ENCODE measurements around the gene MARCHF6. TPM values are rescaled to one million over a fixed set of nuclear protein-coding genes. Genes with fewer than 3 reads are reported as not detected.

The MARCHF6 gene
- total and polyA plus RNA-seq, 2 of the 8 experiments (the other 6 are each of a cell fraction or from before 2014, with no cell fraction given) = 93.1 to 118 TPM

DNA sequence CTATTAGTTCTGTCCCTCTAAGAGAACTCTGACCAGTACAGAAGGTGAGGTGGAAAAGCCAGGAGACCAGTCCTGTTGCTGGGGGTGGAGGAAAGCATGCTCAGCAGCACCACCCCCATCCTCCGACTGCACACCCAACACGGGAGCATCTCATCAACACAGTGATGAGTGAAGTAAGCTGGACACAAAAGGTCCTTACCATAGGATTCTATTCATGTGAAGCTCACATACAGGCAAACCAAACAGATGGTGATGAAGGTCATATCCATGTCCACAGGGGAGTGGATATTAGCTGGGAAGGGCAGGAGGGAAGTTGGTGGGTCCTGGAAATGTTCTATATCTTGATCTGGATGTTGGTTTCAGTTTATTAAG lies 14.8 kb upstream of the MARCHF6 start:
- Histone ChIP-seq H2AFZ (ENCODE audit: low read length) (no peak overlapping the region), H3K56ac (replicated peaks; ENCODE audit: insufficient read length, low read depth, low read length) (no peak overlapping the region), H2BK15ac (ENCODE audit: low read length) (no peak overlapping the region), H4K91ac (replicated peaks; ENCODE audit: insufficient read length, low read length) (no peak overlapping the region), H3K79me1 (ENCODE audit: low read depth, low read length) (no peaks in the 10 kb centered on the region), H3K4ac (replicated peaks; ENCODE audit: insufficient read length, low read depth, low read length) (no peak overlapping the region), H3K27ac (ENCODE audit: low read depth, low read length) (no peak overlapping the region), H2BK5ac (ENCODE audit: low read depth, low read length) (no peak overlapping the region), H3K4me2 (ENCODE audit: insufficient read depth in 1 of 2, low read depth in 2 of 2, low read length in 2 of 2) (0 out of 4 replicates have a peak overlapping the region, but pooled peaks of 1 of the 2 experiments have one; percentile 23), H4K20me1 (replicated peaks in 1 of 2; ENCODE audit: control insufficient read depth in 1 of 2, insufficient read depth in 2 of 2, low read length in 2 of 2) (no peaks in the 10 kb centered on the region), H4K8ac (ENCODE audit: extremely low read depth, insufficient read depth, low read length) (no peak overlapping the region), H2BK120ac (replicated peaks; ENCODE audit: low read depth, low read length) (no peak overlapping the region), H3K23ac (ENCODE audit: insufficient read length) (no peak overlapping the region), H2AK5ac (ENCODE audit: low read depth, low read length) (no peak overlapping the region), H3K14ac (ENCODE audit: insufficient read length) (no peak overlapping the region), H3K9ac (replicated peaks in 1 of 4; ENCODE audit: extremely low read depth in 1 of 4, low read depth in 3 of 4, low read length in 3 of 4) (no peak overlapping the region), H3K4me1 (replicated peaks in 1 of 4; ENCODE audit: control insufficient read depth in 3 of 4, insufficient read depth in 4 of 4, low read length in 3 of 4) (peaks cover 0 to 14% (median 6%) of the 10 kb centered on the region in 4 experiments; a peak in 4 of 7 replicates), H2BK20ac (ENCODE audit: low read length) (no peak overlapping the region), H3K18ac (ENCODE audit: extremely low read depth, low read length) (no peak overlapping the region; the same call in 1 of the 2 replicates), H2BK12ac (ENCODE audit: low read depth, low read length) (no peak overlapping the region), H3K9me3 (ENCODE audit: insufficient read depth in 2 of 2, low read depth in 1 of 2, low read length in 1 of 2) (no peaks in the 10 kb centered on the region), H3K36me3 (ENCODE audit: control insufficient read depth in 2 of 4, insufficient read depth in 4 of 4, low read length in 3 of 4) (no peaks in the 10 kb centered on the region), H3K79me2 (ENCODE audit: control insufficient read depth in 1 of 2, insufficient read depth in 2 of 2, low read length in 2 of 2) (no peaks in the 10 kb centered on the region), H3K23me2 (ENCODE audit: low read depth, low read length) (peaks cover 1% of the 10 kb centered on the region; the same call in 1 of the 2 replicates), H4K5ac (ENCODE audit: insufficient read length, low read depth, low read length) (no peak overlapping the region), H3K27me3 (replicated peaks in 1 of 4; ENCODE audit: control insufficient read depth in 3 of 4, extremely low read depth in 1 of 4, insufficient read depth in 3 of 4, low read length in 3 of 4) (peaks cover 7 to 14% (median 14%) of the 10 kb centered on the region in 4 experiments), H3K4me3 (ENCODE audit: extremely low read depth in 1 of 4, insufficient read depth in 2 of 4, low read depth in 3 of 4, low read length in 4 of 4) (no peak overlapping the region)
- TF ChIP-seq BRCA1 (IDR thresholded peaks at IDR 0.05; ENCODE audit: low read depth, low read length) (no peak), POLR2AphosphoS5 (IDR thresholded peaks at IDR 0.05; ENCODE audit: low read depth, low read length) (no peak), POU5F1 (IDR thresholded peaks at IDR 0.05; ENCODE audit: low read depth, low read length) (no peak), RNF2 (IDR thresholded peaks at IDR 0.05; ENCODE audit: borderline replicate concordance, low read depth, low read length, missing control alignments, poor library complexity, severe bottlenecking) (no peak), KDM1A (IDR thresholded peaks at IDR 0.05; ENCODE audit: borderline replicate concordance, low read length) (no peak), SIX5 (IDR thresholded peaks at IDR 0.05; ENCODE audit: low read depth, low read length) (no peak)
- POLR2A ChIA-PET (ENCODE audit: partially characterized antibody) = interaction anchor here (1.2 kb wide), 1 partner anchor 14 kb away, joined by 10 read pairs; the partner anchor contains the start of gene MARCHF6
- DNase-seq (ENCODE audit: low read depth in 1 of 2, low spot score in 2 of 2) = peak in 1 of 2 experiments; percentile 20
- 91% methylated on average over 2 of the region's 2 CpGs; no CpG with 5 or more reads in 1 of the 2 experiments for WGBS, 2 experiments (ENCODE audit: extremely low coverage in 1 of 2, insufficient coverage in 1 of 2, insufficient read length in 1 of 2, insufficient replicate concordance in 2 of 2, low coverage in 1 of 2, low lambda C conversion rate in 2 of 2, missing lambda C conversion rate in 1 of 2)
- no peak for FAIRE-seq
- CTCF ChIA-PET (ENCODE audit: partially characterized antibody) = interaction anchor here (0.5 to 1.7 kb wide), 3 partner anchors 19 to 270 kb away, joined by 4 read pairs; no protein-coding TSS in a partner anchor

Data from H1 (cell line).